Muscle layer of duodenum (tissue), 2 donors: ENCODE results near the gene PYDC1.
A peak's percentile ranks its signal among the peaks of the same experiment; 100 is the strongest.
"Not testable (repeated sequence)": the region's sequence is repeated elsewhere in the genome, so short reads cannot be mapped to it uniquely, and the experiment has no call there.

Experiments
- H3K27ac ChIP-seq: one replicate; pipeline ENCODE4 v1.7.0; 2013; ENCODE audit warnings: mild to moderate bottlenecking, low read length
- H3K27me3 ChIP-seq: one replicate; pipeline ENCODE4 v1.7.0; 2013; ENCODE audit warnings: low read depth, mild to moderate bottlenecking, control low read depth, low read length
- H3K36me3 ChIP-seq, 2 donors: one replicate each; pipeline ENCODE4 v1.7.0; 2013; ENCODE audit warnings: low read length in 2 of 2, control low read depth in 1 of 2, mild to moderate bottlenecking in 1 of 2; ENCODE audit not compliant: insufficient read depth in 2 of 2, control insufficient read depth in 1 of 2
- H3K4me1 ChIP-seq, 2 donors: one replicate each; pipeline ENCODE4 v1.7.0; 2013; ENCODE audit warnings: low read length in 2 of 2, mild to moderate bottlenecking in 2 of 2, control low read depth in 1 of 2, moderate library complexity in 1 of 2; ENCODE audit not compliant: insufficient read depth in 2 of 2, control insufficient read depth in 1 of 2
- H3K4me3 ChIP-seq, 2 donors: one replicate each; pipeline ENCODE4 v1.7.0; 2013; ENCODE audit warnings: low read length in 2 of 2, low read depth in 1 of 2, mild to moderate bottlenecking in 1 of 2
- H3K9me3 ChIP-seq, 2 donors: one replicate each; pipeline ENCODE4 v1.7.0; 2013; ENCODE audit warnings: low read length in 2 of 2, control low read depth in 1 of 2, mild to moderate bottlenecking in 1 of 2; ENCODE audit not compliant: control insufficient read depth in 1 of 2
- donor health status: healthy.

PYDC1 gene

DNA sequence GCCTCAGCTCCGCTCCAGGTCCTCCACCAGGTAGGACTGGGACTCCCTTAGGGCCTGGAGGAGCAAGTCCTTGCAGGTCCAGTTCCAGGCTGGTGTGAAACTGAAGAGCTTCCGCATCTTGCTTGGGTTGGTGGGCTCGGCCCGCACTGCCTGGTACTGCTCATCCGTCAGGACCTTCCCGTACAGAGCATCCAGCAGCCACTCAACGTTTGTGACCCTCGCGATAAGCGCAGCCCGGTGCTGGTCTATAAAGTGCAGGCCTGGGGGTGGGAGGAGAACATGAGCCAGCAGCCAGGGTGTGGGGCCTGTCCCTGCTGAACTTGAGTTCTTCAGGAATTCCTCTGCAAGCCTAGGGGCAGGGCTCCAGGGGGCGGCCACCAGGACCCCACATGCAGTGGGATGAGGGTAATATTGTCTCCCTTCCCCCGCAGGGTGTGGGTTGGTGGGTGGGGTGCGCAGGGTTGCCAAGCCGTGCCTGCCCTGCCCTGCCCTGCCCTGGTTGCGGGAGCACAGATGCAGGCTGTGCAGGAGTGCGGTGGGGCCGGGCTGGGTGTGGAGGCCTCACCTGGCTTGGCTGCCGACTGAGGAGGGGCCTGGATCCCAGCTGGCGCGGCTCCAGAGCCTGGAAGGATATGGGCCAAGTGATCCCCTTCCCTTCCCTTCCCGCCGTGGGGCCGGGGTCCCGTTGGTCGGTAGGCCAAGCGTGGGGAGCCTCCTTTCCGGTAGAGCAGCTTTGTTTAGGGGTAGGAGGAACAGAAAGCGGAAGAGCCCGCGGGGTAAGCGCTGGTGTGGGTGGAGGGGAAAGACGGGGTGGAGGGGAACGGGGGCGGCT, 15.1 kb downstream of the PYDC1 start:
- peaks cover 4 to 5% of the 10 kb centered on the region in 2 donors for H3K36me3 ChIP-seq
- peaks cover 8 to 16% of the 10 kb centered on the region in 2 donors for H3K4me1 ChIP-seq
- H3K27ac ChIP-seq: peak overlapping the region; percentile 23
- H3K4me3 ChIP-seq: peak overlapping the region; percentile 68 to 90
- no peaks in the 10 kb centered on the region for H3K9me3 ChIP-seq
- H3K27me3 ChIP-seq: no peaks in the 10 kb centered on the region

DNA sequence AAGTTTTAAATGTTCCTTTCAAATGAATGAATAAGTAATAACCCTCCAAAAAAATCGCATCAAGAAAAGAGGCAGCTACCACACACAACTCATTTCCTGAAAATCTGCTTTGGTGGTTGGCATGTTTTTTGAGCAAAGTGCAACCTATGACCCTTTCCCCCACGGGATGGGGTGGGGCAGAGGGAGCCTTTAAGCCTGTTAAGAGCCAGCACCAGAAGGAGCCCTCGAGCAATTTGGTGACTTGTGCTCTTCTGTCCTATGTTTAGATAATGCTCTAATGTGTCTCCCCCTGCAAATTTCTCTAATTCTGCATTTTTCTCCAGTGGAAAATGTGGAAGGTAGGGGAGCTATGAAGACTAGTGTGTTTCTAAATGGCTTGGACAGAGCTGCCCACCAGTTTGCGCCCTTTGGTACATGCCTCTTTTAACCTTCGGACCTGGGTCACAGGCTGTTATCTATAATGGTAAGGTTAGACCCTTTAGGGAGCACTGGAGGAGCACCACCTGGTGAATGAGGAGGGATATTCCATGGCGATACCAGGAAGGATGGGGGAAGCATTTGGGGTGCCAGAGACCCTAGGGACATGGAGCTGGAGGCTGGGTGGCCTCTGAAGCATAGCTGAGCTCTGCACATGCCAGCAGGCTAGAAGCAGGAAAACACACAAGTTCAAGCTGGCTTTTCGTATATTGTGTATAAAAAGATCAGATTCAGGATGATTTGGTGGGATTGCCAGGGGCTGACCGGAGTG, 15.9 kb downstream of the PYDC1 start:
- Histone ChIP-seq H3K9me3 (no peaks in the 10 kb centered on the region), H3K4me3 (peak overlapping the region; percentile 68 to 90), H3K4me1 (peaks cover 8 to 16% of the 10 kb centered on the region in 2 donors), H3K36me3 (peaks cover 4 to 11% of the 10 kb centered on the region in 2 donors), H3K27ac (no peak overlapping the region), H3K27me3 (no peaks in the 10 kb centered on the region)

DNA sequence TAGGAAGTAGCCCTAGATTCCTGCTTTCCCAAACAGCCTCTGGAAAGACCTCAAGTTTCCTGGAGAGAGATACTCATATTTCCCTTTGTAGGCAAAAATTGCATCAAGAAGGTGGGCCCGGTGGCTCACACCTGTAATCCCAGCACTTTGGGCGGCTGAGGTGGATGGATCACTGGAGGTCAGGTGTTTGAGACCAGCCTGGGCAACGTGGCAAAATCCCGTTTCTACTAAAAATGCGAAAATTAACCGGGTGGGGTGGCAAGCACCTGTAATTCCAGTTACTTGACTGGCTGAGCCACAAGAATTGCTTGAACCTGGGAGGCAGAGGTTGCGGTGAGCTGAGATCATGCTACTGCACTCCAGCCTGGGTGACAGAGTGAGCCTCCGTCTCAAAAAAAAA, 16.8 kb downstream of the PYDC1 start:
- not testable (repeated sequence) for H3K27me3 ChIP-seq, H3K9me3 ChIP-seq, H3K4me3 ChIP-seq, H3K27ac ChIP-seq
- Histone ChIP-seq H3K4me1 (peaks cover 8 to 16% of the 10 kb centered on the region in 2 donors), H3K36me3 (peaks cover 9 to 19% of the 10 kb centered on the region in 2 donors)

DNA sequence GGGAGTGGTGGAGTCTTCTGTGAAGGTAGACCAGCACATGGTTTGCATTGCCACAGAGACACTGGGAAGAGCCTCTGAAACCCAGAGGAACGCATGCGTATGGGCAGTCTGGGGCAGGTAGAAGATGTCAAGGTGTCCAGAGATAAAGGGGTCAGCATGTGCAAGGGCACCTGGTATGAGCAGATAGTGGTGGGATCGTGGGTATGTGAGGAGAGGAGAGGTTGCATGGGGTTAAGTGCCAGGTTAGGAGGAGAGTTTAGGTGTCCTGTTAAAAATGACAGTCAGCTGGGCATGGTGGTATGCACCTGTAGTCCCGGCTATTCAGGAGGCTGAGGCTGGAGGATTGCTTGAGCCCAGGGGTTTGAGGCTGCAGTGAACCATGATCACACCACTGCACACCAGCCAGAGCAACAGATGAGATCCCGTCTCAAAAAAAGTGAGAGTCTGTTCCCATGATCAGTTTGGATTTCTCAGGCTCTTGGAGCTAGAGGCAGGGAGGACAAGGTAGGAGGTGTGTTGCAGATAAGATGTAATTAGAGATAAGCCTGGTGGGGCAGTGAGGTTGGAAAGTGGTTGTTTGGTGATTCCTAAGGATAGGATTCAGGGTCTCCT, 17.4 kb downstream of the PYDC1 start:
- peaks cover 9 to 24% of the 10 kb centered on the region in 2 donors for H3K36me3 ChIP-seq
- H3K4me1 ChIP-seq: peaks cover 8 to 16% of the 10 kb centered on the region in 2 donors
- H3K9me3 ChIP-seq: no peaks in the 10 kb centered on the region
- no peak overlapping the region for H3K4me3 ChIP-seq
- H3K27ac ChIP-seq: no peak overlapping the region
- H3K27me3 ChIP-seq: no peaks in the 10 kb centered on the region

DNA sequence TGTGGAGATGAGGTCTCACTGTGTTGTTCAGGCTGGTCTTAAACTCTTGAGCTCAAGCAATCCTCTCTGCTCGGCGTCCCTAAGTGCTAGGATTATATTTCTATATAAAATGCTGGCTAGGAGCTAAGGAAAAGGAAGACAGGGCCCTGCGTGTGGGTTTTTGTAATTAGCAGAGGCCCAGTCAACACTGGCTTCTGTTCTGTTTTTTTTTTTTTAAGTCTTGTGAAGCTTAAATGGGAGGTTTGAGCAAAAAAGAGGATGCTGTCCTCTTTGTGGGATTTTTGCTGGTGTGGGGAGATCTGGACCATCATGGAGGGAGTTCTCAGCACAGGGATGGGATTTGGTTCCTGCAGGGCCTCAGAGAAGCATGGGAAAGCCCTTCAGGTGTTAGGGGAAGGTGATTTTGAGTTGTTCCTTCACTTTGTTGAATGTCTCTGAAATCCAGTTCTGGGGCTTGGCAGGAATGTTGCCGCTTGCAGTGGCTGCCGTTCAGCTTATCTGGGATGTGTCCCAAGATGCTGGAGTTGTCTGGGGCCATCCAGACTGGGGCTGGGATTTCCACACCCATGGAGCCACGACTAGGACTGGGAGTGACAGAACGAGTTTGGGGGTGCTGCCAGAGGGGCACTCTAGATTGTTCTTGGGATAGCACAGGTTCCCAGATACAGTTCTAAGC, 18.6 kb downstream of the PYDC1 start:
- Histone ChIP-seq H3K9me3 (no peaks in the 10 kb centered on the region), H3K4me1 (peaks cover 8 to 16% of the 10 kb centered on the region in 2 donors), H3K27ac (no peak overlapping the region), H3K36me3 (peaks cover 12 to 34% of the 10 kb centered on the region in 2 donors), H3K27me3 (no peaks in the 10 kb centered on the region), H3K4me3 (no peak overlapping the region)

DNA sequence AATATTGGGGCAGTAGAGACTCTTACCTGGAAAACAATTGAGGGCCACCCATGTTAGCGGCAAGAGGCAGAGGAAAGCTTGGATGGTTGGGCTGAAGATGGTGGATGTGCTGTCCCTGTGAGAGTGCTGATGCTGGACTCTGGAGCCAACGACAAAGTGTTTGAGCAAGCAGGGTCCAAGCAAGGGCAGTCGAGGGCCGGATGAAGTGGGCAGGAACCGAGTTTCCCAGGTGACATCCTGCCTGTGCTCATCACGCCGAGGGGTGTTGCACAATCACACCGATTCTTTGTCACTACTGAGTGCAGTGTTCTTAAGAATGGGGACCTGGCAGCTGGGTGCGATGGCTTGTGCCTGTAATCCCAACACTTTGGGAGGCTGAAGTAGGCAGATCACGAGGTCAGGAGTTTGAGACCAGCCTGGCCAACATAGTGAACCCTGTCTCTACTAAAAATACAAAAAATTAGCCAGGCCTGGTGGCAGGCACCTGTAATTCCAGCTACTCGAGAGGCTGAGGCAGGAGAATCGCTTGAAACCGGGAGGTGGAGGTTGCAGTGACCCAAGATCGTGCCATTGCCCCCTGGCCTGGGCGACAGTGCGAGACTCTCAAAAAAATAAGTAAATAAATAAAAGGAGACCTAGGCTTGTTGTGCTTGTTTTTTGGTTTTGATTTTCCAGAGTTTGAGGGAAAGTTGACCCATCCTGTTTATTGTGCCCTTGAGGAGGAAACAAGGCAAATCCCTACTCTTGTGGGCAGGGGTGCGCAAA, 20.4 kb downstream of the PYDC1 start:
- H3K27ac ChIP-seq: no peak overlapping the region
- peaks cover 26 to 52% of the 10 kb centered on the region in 2 donors for H3K36me3 ChIP-seq
- H3K9me3 ChIP-seq: no peaks in the 10 kb centered on the region
- H3K4me3 ChIP-seq: no peak overlapping the region
- peaks cover 7 to 9% of the 10 kb centered on the region in 2 donors for H3K4me1 ChIP-seq
- no peaks in the 10 kb centered on the region for H3K27me3 ChIP-seq

DNA sequence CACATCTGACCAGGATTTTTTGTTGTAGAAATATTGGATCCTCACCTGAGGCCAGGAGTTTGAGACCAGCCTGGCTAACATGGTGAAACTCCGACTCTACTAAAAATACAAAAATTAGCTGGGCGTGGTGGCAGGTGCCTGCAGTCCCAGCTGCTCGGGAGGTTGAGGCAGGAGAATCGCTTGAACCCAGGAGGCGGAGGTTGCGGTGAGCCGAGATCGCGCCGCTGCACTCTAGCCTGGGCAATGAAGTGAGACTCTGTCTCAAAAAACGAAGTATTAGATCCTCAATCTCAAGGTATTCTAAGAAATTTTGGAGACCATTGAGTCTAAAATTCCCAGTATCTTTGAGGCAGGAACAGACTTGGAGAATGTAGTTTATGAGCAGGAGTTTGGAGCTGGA, 21.1 kb downstream of the PYDC1 start:
- H3K4me3 ChIP-seq, H3K4me1 ChIP-seq, H3K27ac ChIP-seq, H3K9me3 ChIP-seq, H3K27me3 ChIP-seq: not testable (repeated sequence)
- H3K36me3 ChIP-seq: peaks cover 33 to 58% of the 10 kb centered on the region in 2 donors

DNA sequence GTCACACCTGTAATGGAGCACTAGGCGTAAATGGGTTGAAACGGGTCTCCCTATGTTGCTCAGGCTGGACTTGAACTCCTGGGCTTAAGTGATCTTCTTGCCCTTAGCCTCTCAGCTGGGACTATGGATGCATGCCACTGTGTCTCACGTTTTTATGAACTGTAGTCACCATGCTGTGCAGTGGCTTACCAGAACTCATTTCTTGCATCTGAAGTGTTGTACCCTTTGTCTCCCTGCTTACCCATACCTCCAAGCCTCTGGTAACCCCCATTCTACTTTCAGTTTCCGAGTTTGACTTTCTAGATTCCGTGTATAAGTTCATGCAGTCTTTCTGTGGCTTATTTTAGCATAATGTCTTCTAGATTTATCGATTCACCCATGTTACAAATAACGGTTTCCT, 22.0 kb downstream of the PYDC1 start:
- no peaks in the 10 kb centered on the region for H3K4me1 ChIP-seq
- no peak overlapping the region for H3K27ac ChIP-seq
- no peaks in the 10 kb centered on the region for H3K27me3 ChIP-seq
- H3K4me3 ChIP-seq: no peak overlapping the region
- H3K36me3 ChIP-seq: peaks cover 42 to 67% of the 10 kb centered on the region in 2 donors
- H3K9me3 ChIP-seq: no peaks in the 10 kb centered on the region

DNA sequence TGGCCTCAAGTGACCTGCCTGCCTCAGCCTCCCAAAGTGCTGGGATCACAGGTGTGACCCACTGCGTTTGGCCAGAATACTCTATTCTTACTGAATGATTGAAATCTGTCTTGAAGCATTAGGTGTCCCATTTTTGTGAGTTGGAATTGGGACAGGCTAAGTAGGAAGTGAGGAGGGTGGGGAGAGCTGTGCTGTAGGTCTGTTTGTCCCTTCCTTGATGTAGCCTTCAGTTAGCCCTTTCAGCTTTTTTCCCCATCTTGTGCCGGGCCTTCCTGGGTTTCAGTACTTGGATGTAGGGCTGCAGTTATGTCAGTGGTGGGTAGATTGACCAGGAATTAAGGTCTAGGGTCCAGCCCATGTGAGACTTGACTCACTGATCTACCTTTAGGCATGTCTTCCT, 23.1 kb downstream of the PYDC1 start:
- Histone ChIP-seq H3K9me3 (no peaks in the 10 kb centered on the region), H3K27me3 (no peaks in the 10 kb centered on the region), H3K27ac (no peak overlapping the region), H3K4me3 (no peak overlapping the region), H3K36me3 (peaks cover 53 to 73% of the 10 kb centered on the region in 2 donors), H3K4me1 (no peaks in the 10 kb centered on the region)

DNA sequence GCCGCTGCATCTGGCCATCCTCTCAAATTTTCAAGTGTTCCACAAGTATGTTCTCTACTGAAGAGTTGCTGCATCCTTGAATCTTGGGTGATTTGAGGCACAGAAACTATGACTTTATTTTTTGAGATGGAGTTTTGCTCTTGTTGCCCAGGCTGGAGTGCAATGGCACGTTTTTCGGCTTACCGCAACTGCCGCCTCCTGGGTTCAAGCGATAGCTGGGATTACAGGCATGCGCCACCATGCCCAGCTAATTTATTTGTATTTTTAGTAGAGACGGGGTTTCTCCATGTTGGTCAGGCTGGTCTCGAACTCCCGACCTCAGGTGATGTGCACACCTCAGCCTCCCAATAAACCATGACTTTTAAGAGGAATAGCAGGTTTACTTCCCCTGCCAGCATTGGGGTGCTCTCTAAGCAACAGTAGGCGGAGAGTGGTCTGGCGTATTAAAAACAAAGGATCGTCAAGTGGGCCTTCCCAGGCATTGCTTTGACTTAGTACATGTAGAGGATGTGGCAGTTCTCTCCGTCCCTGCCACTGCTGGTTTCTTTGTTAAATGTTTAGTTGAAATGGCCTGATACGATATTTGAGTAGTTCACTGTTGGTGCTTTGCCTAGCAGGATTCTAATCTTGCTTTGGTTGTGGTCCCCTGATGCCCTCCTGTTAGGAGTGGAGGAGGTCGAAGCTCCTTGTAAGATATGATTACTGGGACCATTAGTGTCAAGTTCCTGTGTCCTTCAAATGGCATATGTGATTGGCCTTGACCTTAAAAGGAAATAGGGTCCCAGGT, 23.9 kb downstream of the PYDC1 start:
- H3K27me3 ChIP-seq: no peaks in the 10 kb centered on the region
- H3K9me3 ChIP-seq: no peaks in the 10 kb centered on the region
- H3K27ac ChIP-seq: no peak overlapping the region
- H3K4me1 ChIP-seq: no peaks in the 10 kb centered on the region
- no peak overlapping the region for H3K4me3 ChIP-seq
- peaks cover 57 to 81% of the 10 kb centered on the region in 2 donors for H3K36me3 ChIP-seq
